Activated CD4-positive, alpha-beta T cell treated with anti-CD3 and anti-CD28 coated beads, Interleukin-2, amount 10 ng/mL, durations not matched to agents 24 days and 14 days (primary cell): ENCODE measurements around the gene CBR4. TPM values are rescaled to one million over a fixed set of nuclear protein-coding genes. Genes with fewer than 3 reads are reported as not detected.

Source experiments
- DNase-seq: peaks from one replicate; pipeline ENCODE4 v3.0.0; 2022
- H3K27ac Mint-ChIP-seq: one replicate; pipeline ENCODE4 v1.8.0; 2022; ENCODE audit warnings: mild to moderate bottlenecking, mixed read lengths
- H3K27me3 Mint-ChIP-seq: one replicate; pipeline ENCODE4 v1.8.0; 2022; ENCODE audit warnings: mixed read lengths
- H3K36me3 Mint-ChIP-seq: one replicate; pipeline ENCODE4 v1.8.0; 2022; ENCODE audit warnings: low read depth, mild to moderate bottlenecking, mixed read lengths
- H3K4me1 Mint-ChIP-seq: one replicate; pipeline ENCODE4 v1.8.0; 2021; ENCODE audit warnings: mixed read lengths
- H3K4me3 Mint-ChIP-seq: one replicate; pipeline ENCODE4 v1.8.0; 2022; ENCODE audit warnings: mild to moderate bottlenecking, moderate library complexity, mixed read lengths
- H3K9me3 Mint-ChIP-seq: one replicate; pipeline ENCODE4 v1.8.0; 2021; ENCODE audit warnings: mixed read lengths
- intact Hi-C: fragments of 100-400 bp; cut with micrococcal nuclease; formaldehyde crosslinking; loops from one replicate; pipeline ENCODE4 v1.15.1; 2023
- total RNA-seq: library from RNA; stranded (reverse); gene quantifications from 2 replicates; pipeline ENCODE4 v1.2.3, GENCODE V29; 2022

The CBR4 gene
- 20.6 and 22.8 TPM in 2 replicates for total RNA-seq

DNA sequence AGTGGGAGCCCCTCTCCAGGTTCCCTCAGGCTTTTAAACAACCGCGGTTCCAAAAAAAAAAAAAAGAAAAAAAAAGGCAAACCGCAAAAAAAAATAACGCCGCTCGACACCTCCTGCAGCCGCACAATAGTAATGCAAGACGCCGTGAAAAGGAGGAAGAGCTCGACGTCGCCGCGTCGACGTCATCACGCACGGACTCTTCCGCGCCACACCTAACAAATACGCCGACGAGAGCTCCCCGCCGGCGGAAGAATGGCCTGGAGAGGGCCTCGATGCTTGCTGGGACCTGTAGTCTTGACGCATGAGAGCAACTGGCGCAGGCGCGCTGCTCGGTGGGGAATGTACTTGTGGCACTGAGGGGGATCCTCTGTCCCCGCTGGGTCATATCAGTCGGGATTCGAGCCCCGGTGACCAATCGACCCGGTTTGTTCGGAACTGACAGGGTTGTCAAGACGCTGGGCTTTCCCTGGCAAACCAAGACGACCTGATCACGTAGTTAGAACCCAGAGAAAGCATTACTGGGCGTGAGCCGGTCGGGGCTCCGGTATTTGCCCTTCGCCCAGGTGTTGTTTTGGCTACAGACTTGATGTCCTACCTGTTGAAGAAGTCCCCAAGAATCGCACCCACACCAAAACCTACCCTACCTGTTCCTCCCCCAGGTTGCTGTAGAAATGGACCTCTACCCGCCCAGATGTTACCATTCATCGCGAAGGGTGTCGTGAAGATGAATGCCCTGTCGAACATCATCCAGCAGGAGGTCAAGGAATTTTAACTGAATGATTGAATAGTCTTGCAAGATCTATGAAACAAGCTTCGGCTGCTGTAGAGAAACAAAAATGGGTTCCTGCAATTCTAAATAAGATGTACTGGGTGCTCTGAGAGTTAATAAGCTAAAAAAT is at the start of gene CBR4:
Gene CBR4, minus strand, starts transcription at position 131 of the 899 bp plus-strand sequence. CDS start 166 bp downstream, outside the sequence.
- H3K4me3 Mint-ChIP-seq = peak within 1 kb of the TSS; percentile 94

DNA sequence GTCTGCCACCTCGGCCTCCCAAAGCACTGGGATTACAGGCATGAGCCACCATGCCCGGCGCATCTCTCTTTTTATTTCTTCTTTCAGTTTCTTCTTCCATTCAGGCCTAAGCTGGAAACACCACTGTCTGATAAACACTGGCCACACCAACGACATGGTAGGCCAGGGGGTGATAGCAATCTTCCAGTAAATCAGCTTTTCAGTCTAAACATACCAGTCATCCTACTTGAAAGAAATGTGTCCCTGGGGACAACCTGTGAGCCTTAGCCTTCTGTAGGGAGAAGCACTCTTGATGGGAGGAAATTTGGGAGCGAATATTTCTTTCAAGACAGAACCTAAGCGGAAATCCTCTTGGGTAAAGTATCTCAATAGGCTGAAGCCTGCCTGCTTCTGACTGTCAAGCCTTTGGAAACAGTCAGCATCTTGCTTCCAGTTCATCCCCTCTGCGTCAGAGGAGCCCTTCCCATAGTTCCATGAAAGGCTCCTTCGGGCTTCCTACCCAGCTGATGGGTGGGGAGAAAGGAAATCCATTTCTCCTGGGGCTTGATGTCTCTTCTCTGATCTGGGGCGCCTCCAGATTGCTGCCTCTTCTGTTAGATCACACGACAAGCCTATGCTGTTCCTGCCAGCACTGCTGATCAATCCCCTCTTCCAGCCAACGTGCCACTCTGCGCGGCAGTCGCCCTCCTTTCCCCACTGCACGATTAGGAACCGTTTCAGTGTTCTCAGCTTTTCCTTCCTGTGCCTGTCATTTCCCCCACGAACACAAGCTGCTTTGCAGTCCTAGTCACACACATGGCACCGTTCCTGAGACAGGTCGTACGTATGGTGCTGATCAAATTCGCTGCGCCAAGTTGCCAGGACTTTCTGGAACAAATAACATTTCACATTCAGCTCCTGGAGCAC is 49.5 kb upstream of the CBR4 start:
- H3K4me1 Mint-ChIP-seq = no peaks in the 10 kb centered on the region
- DNase-seq = no peak
- no peak overlapping the region for H3K4me3 Mint-ChIP-seq
- no peaks in the 10 kb centered on the region for H3K36me3 Mint-ChIP-seq
- no peak overlapping the region for H3K27ac Mint-ChIP-seq
- H3K27me3 Mint-ChIP-seq = no peaks in the 10 kb centered on the region
- no peaks in the 10 kb centered on the region for H3K9me3 Mint-ChIP-seq
- intact Hi-C loops = no loop called here

More for the DNA sequence above, at the start of gene CBR4:
- DNase-seq = peak; percentile 98
- peak within 1 kb of the TSS; percentile 93 for H3K27ac Mint-ChIP-seq
- H3K36me3 Mint-ChIP-seq = peaks cover 6% of the 10 kb centered on the region
- H3K4me1 Mint-ChIP-seq = peaks cover 25% of the 10 kb centered on the region
- H3K9me3 Mint-ChIP-seq = no peaks in the 10 kb centered on the region
- peaks cover 6% of the 10 kb centered on the region for H3K27me3 Mint-ChIP-seq
- intact Hi-C loops = loop anchor here (1.0 to 10.0 kb wide), 7 partner anchors 260 to 1016 kb away; partner anchors contain the start of genes DDX60, HPF1, MFAP3L and NEK1

DNA sequence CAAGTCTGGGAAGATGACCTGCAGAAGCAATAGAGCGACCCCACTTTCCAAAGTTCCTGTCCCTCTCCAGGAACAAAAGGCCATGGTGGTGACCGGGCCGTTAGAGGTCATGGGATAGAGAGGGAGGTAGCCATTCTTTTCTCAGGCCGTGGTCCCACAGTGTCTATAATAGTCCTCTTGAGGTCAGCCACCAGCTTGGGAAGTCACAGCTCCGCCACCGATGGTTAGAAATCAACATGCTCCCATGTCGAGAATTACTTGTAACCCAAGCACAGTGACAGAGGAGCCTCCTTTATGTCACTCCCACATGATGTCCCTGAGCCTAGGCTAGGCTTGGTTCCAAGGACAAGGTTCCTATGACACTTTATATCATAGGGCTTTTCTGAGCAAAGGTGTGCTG is 48.3 kb upstream of the CBR4 start:
- H3K27me3 Mint-ChIP-seq = no peaks in the 10 kb centered on the region
- no peak overlapping the region for H3K4me3 Mint-ChIP-seq
- H3K36me3 Mint-ChIP-seq = no peaks in the 10 kb centered on the region
- H3K9me3 Mint-ChIP-seq = no peaks in the 10 kb centered on the region
- intact Hi-C loops = no loop called here
- no peak for DNase-seq
- H3K27ac Mint-ChIP-seq = no peak overlapping the region
- no peaks in the 10 kb centered on the region for H3K4me1 Mint-ChIP-seq

DNA sequence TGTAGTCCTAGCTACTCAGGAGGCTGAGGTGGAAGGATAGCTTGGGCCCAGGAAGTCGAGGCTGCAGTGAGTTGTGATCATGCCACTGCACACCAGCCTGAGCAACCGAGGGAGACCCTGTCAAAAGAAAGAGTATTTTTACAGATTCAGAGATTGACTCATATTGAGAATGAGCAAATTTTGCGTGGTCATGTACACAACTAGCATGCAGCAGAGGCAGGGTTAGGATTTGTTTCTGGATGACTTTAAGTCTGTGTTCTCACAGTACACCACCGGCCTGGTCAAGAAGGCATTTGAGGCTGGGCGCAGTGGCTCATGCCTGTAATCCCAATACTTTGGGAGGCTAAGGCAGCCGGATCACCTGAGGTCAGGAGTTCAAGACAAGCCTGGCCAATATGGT is 44.8 kb upstream of the CBR4 start:
- H3K4me3 Mint-ChIP-seq = no peak overlapping the region
- intact Hi-C loops = no loop called here
- H3K36me3 Mint-ChIP-seq = no peaks in the 10 kb centered on the region
- H3K27ac Mint-ChIP-seq = no peak overlapping the region
- H3K9me3 Mint-ChIP-seq = no peaks in the 10 kb centered on the region
- H3K4me1 Mint-ChIP-seq = no peaks in the 10 kb centered on the region
- no peak for DNase-seq
- H3K27me3 Mint-ChIP-seq = no peaks in the 10 kb centered on the region

DNA sequence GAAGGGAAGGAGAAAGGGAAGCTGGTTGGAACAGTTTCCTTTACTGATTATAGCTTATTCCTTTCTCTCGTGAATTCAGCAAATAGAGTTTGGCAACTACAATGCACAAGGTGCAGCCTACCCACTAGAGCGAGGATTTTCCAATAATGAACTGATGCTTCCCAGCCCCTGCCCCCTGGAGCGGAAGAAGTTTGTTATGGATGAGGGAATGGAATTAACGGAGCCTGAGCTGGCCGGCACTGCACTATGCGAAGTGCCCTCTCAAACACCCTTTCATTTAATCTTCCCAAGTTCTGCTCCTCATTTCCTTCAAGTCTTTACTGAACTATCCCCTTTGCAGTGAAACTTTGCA is 42.5 kb upstream of the CBR4 start:
- intact Hi-C loops = no loop called here
- H3K4me3 Mint-ChIP-seq = no peak overlapping the region
- H3K36me3 Mint-ChIP-seq = no peaks in the 10 kb centered on the region
- no peaks in the 10 kb centered on the region for H3K27me3 Mint-ChIP-seq
- DNase-seq = no peak
- no peaks in the 10 kb centered on the region for H3K4me1 Mint-ChIP-seq
- no peak overlapping the region for H3K27ac Mint-ChIP-seq
- H3K9me3 Mint-ChIP-seq = no peaks in the 10 kb centered on the region

DNA sequence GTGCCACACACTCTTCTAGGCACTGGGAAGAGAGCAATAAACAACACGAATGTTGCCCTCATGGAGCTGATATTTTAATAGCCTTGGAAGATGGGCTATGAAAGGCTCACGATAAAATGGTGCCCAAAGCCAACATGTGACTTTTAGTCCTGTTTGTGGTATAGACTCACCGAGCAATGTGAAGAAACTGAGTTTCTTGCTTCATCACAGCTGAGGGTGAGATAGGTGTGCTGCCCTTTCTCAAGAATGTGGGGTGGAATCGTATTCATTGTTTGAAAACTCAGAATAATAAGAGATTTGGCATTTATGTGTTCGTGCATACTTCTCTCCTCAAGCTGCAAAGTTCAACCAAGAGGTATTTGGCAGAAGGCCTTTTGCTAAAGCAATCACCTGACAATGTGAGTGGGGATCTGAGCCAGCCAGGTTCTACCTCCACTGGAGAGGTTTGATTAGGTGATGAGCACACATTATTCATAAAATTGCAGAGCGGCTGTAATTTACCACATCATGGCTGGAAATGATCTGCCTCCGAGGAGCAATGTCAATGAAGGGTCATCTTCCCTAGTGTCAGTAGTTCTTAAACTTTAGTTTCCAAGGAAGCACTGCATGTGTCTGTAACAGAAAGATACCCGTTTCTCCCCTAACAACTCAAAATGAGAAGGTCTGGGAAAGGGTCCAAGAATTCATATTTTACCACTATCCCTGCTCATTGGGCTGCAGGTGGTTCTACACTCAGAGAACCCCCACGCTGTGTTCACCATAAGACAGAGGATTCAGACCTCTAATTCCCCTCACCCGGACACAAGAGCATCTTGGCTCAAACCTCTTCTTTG is 41.9 kb upstream of the CBR4 start:
- intact Hi-C loops = no loop called here
- no peak for DNase-seq
- no peaks in the 10 kb centered on the region for H3K27me3 Mint-ChIP-seq
- H3K27ac Mint-ChIP-seq = no peak overlapping the region
- H3K36me3 Mint-ChIP-seq = no peaks in the 10 kb centered on the region
- H3K4me3 Mint-ChIP-seq = no peak overlapping the region
- no peaks in the 10 kb centered on the region for H3K4me1 Mint-ChIP-seq
- H3K9me3 Mint-ChIP-seq = no peaks in the 10 kb centered on the region

DNA sequence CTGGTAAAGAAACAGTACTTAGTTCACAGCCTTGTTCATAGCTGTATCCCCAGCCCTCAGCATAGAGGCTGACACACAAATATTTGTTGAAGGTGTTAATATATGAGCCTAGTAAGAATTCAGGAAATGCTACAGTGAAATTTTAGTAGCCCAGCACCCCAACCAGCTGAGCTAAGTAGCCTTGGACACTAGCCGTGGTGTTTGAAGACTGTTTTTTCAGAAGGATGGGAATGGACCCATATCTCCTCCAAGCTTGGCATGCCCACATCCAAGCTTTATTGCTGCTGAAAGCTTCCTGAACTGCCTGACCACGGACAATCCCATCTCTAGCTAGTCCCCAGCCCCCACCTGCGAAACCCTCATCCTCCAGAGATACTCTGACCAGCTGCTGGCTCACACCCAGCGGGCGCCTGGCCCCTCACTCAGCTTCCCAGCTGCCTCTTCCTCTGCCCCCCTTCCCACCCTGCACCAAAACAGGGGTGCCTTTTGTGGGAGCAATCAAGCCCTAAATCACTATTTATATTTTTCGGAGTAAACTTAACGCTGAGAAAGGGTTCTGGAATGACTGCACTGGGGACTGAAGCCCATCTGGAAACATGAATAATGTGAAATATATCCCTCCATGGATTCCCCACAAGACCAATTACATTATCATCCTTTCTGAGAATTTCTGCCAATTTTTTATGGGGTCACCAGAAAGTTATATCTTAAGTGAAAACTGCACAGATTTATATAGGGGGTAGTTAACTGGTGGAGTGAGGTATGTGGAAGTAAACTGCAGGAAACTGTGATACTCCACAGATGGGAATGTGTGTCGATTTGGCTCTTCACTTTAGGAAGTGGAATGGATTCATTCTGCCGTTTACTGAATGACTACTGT is 41.1 kb upstream of the CBR4 start:
- Mint-ChIP-seq H3K4me1 (no peaks in the 10 kb centered on the region), H3K4me3 (no peak overlapping the region), H3K9me3 (no peaks in the 10 kb centered on the region), H3K36me3 (no peaks in the 10 kb centered on the region), H3K27me3 (no peaks in the 10 kb centered on the region), H3K27ac (no peak overlapping the region)
- intact Hi-C loops = no loop called here
- DNase-seq = no peak

DNA sequence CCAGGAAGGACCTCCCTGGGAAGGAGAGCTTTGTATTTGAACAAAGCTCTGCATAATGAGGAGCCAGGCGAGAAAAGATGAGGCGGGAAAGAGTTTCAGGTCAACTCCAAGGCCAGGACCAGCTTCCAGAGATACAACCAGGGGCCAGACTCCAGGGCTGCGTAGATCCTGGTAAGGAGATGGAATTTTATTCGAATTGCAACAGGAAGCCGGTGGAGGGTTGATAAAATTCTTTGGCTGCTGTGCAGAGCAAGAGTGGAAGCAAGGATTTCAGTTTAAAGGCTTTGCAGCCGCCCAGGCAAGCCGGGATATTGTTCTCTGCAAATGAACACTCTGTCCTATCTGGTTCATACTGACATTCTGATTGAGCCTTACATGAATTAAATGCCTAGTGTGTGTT is 40.2 kb upstream of the CBR4 start:
- Mint-ChIP-seq H3K4me1 (no peaks in the 10 kb centered on the region), H3K4me3 (no peak overlapping the region), H3K27ac (no peak overlapping the region), H3K36me3 (no peaks in the 10 kb centered on the region), H3K27me3 (no peaks in the 10 kb centered on the region), H3K9me3 (no peaks in the 10 kb centered on the region)
- intact Hi-C loops = no loop called here
- DNase-seq = no peak

DNA sequence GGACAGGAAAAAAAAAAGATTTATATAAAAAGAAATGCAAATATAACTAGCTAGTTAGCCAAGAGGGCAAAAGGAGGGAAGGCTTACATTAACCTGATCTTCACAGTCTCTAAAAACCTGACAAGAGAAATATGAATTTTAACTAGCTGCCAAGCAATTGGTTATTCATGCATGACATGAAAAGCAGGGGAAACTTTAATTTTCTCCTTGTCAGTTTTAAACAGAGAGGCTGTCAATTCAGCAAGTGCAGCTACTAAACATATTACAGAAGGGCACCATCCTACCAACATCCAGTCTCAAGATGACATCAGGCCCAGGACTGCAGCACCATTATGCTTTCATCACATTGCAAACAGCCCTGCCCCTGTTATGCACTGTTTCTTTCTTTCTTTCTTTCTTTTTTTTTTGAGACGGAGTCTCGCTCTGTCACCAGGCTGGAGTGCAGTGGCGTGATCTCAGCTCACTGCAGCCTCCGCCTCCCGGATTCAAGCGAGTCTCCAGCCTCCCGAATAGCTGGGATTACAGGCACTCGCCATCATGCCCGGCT is 38.9 kb upstream of the CBR4 start:
- no peaks in the 10 kb centered on the region for H3K27me3 Mint-ChIP-seq
- H3K4me1 Mint-ChIP-seq = no peaks in the 10 kb centered on the region
- no peak overlapping the region for H3K27ac Mint-ChIP-seq
- intact Hi-C loops = no loop called here
- no peaks in the 10 kb centered on the region for H3K36me3 Mint-ChIP-seq
- H3K9me3 Mint-ChIP-seq = no peaks in the 10 kb centered on the region
- H3K4me3 Mint-ChIP-seq = no peak overlapping the region
- DNase-seq = no peak

DNA sequence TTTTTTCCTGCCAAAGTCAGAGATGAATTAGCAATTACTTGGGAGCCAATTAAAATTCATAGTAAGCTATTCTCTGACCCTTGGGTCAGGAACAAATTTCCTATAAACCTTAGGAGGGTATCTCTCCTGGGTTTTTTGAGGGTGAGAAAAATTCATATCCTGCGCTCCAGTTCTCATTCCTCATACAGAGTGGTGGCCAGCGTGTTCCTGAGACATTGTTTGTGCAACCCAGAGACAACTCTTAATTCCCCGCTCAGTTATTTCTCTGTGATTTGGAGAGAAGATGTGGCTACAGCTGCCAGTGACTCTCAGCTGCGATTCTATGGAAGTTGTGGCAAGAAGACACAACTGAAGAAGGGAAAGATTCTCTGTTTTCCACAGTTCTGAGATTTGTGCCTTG is 37.9 kb upstream of the CBR4 start:
- H3K36me3 Mint-ChIP-seq = no peaks in the 10 kb centered on the region
- H3K27me3 Mint-ChIP-seq = no peaks in the 10 kb centered on the region
- H3K27ac Mint-ChIP-seq = no peak overlapping the region
- no peak overlapping the region for H3K4me3 Mint-ChIP-seq
- no peak for DNase-seq
- no peaks in the 10 kb centered on the region for H3K4me1 Mint-ChIP-seq
- intact Hi-C loops = no loop called here
- H3K9me3 Mint-ChIP-seq = no peaks in the 10 kb centered on the region

DNA sequence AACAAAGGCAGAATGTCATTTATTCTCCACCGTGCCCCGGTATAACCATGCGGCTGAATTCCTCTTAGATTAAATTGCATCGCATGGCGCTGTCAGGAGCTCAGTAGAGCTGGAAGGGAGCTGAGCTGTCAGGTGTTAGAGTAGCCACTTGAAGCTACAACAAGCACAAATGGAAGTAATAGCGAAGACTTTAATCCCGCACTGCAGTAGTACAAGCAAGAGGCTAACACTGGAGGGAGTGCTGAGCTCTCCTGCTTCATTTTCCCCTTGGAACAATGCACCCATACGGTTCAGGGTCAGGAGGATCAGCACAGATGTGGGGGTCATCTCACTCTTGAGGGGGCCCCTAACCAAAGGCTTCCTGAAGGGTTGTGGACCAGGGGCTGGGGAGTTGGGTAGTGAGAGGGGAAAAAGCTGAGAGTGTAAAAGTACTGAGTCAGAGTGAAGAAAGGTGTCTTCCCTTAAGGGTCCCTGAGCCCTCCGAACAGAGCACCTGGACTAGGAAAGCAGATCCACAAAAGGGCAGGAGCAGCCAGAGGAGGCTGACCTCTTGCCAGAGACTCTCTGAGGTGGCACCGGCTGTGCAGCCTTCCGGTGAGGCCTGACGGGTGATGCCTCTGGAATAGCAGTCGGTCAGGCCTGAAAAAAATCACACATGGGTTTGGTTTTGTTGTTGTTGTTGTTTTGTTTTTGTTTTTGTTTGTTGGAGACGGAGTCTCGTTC is 36.0 kb upstream of the CBR4 start:
- Mint-ChIP-seq H3K36me3 (no peaks in the 10 kb centered on the region), H3K4me3 (no peak overlapping the region), H3K27me3 (no peaks in the 10 kb centered on the region), H3K4me1 (no peaks in the 10 kb centered on the region), H3K9me3 (no peaks in the 10 kb centered on the region), H3K27ac (no peak overlapping the region)
- intact Hi-C loops = no loop called here
- no peak for DNase-seq

DNA sequence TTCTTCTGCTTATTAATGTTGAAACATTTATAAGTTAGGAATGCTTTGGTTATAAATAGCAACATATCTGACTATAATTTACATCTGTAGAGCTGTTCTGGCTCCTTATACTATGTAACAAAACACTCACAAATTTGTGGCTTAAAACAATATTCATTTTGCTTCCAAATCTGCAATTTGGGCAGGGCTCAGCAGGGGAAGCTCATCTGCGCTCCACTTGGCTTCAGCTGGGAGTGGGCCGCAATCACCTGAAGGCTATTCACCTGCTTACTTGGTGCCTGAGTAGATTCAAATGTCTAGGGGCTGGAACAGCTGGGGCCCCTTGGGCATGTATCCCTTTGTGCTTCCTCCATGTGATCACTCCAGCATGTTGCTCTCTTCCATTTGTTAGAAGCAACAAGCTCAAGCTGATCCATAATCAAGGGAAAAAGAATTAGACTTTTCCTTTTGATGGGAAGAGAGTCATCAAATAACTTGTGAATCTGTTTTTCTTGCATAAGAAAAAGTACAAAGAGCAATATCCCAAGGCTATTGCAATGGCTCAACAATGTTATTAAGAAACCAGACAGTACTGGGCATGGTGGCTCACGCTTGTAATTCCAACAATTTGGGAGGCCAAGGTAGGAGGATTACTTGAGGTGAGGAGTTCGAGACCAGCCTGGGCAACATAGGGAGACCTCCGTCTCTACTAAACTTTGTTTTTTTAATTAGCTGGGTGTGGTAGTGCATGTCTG is 34.8 kb upstream of the CBR4 start:
- intact Hi-C loops = no loop called here
- DNase-seq = no peak
- Mint-ChIP-seq H3K4me1 (no peaks in the 10 kb centered on the region), H3K27ac (no peak overlapping the region), H3K36me3 (no peaks in the 10 kb centered on the region), H3K27me3 (no peaks in the 10 kb centered on the region), H3K9me3 (no peaks in the 10 kb centered on the region), H3K4me3 (no peak overlapping the region)
